AG09319 (cell line): ENCODE measurements around the gene ADPRM.
A peak's percentile ranks its signal among the peaks of the same experiment; 100 is the strongest.

Experiments used
- DNase-seq: peaks from one replicate; pipeline ENCODE4 v3.0.0-alpha.2; 2010; ENCODE audit warnings: low read depth; ENCODE audit errors: extremely low read depth
- TF ChIP-seq, protein P1 (sequence below): IDR thresholded peaks from 2 replicates; pipeline ENCODE4 v1.5.1; 2011; ENCODE audit warnings: low read depth, mild to moderate bottlenecking, inconsistent platforms, low read length, moderate library complexity

ADPRM gene

GRCh38 chr17:10735251-10735650 lies 37.9 kb downstream of the ADPRM start:
- no peak for DNase-seq
- TF ChIP-seq, protein P1, sequence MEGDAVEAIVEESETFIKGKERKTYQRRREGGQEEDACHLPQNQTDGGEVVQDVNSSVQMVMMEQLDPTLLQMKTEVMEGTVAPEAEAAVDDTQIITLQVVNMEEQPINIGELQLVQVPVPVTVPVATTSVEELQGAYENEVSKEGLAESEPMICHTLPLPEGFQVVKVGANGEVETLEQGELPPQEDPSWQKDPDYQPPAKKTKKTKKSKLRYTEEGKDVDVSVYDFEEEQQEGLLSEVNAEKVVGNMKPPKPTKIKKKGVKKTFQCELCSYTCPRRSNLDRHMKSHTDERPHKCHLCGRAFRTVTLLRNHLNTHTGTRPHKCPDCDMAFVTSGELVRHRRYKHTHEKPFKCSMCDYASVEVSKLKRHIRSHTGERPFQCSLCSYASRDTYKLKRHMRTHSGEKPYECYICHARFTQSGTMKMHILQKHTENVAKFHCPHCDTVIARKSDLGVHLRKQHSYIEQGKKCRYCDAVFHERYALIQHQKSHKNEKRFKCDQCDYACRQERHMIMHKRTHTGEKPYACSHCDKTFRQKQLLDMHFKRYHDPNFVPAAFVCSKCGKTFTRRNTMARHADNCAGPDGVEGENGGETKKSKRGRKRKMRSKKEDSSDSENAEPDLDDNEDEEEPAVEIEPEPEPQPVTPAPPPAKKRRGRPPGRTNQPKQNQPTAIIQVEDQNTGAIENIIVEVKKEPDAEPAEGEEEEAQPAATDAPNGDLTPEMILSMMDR, result no peak

DNA sequence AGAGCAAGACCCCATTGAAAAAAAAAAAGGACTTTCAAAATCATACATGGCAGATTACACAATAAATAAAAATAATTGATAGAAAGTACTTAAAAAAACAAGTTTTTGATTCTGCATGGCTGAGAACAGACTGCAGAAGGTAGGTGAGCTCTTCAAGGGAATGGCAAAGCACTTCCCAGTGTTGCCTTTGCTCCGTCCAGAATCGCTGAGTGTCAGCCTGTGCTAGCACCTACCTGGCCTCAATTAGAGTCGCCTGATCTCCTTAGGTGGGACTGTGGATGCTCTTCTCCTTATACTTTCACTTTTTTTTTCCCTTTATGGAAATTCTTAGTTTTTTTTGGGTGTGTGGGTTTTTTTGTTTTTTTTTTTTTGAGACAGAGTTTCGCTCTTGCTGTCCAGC lies 38.4 kb downstream of the ADPRM start:
- no peak for DNase-seq
- TF ChIP-seq, protein P1, result no peak

DNA sequence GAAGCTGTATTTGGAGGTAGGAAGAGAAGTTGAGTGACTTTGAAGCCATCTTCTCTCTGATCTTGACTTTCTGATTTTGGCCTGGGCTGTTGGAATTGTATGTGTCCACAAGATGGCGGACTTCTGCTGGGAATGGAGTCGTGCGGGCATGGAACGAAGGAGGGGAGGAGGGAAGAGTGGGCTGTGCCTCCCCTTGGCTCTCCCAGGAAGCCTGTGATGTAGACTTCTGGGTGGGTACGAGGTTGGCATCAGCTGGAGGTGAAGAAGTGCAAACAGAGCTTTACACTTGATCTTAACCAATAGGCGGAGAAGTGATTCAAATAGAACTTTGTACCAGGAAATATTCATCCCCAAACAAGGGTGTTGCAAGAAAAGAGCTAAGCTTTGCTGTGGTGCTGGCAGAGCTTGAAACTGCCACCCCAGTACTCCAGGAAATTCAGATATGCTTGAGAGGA lies 39.8 kb downstream of the ADPRM start:
- peak; percentile 18 for DNase-seq
- TF ChIP-seq, protein P1, result peak; percentile 89

DNA sequence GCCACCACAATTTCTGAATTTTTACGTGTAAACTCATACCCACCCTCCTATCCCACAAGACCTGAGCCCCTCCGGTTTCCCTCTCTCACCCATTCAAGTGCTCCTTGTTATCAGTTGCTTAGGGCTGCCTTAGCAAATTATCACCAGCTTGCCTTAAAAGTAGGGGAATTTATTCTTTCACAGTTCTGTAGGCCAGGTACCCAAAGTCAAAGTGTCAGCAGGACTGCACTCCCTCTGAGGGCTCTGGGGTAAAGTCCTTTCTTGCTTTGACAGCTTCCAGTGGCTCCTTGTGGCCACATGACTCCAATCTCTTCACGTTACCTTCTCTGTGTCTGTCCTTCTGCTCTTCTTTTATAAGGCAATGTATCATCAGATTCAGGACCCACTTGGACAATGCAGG lies 40.3 kb downstream of the ADPRM start:
- TF ChIP-seq, protein P1, result no peak
- no peak for DNase-seq

- DNase-seq, result no peak
- TF ChIP-seq, protein P1, result no peak
These were observed 41.3 kb downstream of the ADPRM start for GRCh38 chr17:10738521-10739258.

DNA sequence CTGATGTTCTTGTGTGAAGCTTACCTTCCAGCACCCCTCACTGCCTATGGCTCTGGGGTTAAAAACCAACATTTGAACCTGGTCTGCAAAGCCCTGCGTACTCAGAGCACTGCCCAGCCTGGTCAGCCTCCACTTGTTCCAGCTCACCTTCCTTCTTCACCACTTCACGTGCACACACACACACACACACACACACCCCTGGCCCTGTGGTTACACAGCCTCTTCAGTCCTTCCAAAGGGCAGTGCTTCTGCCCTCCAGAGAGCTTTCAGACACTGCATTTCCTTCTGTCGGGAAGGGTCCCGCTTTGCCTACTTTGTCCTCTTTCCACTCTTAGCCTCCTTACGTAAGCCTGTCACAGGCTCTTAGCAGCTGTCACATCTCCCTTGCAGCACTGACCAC lies 42.0 kb downstream of the ADPRM start:
- no peak for DNase-seq

More for the DNA sequence above, 42.0 kb downstream of the ADPRM start:
- TF ChIP-seq, protein P1, result no peak
